ENCODE measurements around the gene MRTFB.
"Not testable (repeated sequence)": the region's sequence is repeated elsewhere in the genome, so short reads cannot be mapped to it uniquely, and the experiment has no call there.

The MRTFB gene

DNA sequence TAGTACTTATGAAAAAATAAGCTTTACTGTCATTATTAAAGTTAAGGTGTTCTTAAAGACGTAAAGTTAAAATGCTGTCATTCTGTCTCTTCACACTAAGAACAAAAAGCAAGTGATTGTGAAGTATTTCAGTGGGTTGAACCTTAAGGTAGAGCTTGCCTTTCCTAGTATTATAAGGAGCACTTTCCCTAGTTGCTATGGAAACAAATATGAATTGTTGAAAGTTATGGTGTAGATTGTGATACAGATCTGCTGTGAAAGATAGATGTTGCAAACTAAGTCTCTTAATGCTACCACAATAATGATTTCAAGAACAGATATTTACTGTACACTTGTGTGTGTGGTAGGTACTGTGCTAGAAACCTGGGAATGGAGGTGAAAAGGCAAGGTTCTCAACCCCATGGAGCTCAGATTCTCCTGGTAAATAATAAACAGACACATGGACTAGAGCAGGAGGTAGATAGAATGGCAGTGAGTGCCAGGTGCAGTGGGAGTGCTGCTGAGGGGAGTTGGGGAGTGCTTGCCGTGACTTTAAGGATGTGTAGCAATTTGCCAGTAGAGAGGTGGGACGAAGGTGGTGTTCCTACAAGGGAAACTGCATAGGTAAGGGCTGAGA lies 34.7 kb downstream of the MRTFB start:
- DNase-seq (ENCODE audit: low read depth) = no peak

GRCh38 chr16:14106457-14106856 lies 35.3 kb downstream of the MRTFB start:
- no peak for DNase-seq (ENCODE audit: low read depth)

GRCh38 chr16:14106961-14107360 lies 35.8 kb downstream of the MRTFB start:
- DNase-seq (ENCODE audit: low read depth) = no peak

- DNase-seq (ENCODE audit: low read depth) = no peak
Measured at GRCh38 chr16:14109077-14109775, 38.1 kb downstream of the MRTFB start.

DNA sequence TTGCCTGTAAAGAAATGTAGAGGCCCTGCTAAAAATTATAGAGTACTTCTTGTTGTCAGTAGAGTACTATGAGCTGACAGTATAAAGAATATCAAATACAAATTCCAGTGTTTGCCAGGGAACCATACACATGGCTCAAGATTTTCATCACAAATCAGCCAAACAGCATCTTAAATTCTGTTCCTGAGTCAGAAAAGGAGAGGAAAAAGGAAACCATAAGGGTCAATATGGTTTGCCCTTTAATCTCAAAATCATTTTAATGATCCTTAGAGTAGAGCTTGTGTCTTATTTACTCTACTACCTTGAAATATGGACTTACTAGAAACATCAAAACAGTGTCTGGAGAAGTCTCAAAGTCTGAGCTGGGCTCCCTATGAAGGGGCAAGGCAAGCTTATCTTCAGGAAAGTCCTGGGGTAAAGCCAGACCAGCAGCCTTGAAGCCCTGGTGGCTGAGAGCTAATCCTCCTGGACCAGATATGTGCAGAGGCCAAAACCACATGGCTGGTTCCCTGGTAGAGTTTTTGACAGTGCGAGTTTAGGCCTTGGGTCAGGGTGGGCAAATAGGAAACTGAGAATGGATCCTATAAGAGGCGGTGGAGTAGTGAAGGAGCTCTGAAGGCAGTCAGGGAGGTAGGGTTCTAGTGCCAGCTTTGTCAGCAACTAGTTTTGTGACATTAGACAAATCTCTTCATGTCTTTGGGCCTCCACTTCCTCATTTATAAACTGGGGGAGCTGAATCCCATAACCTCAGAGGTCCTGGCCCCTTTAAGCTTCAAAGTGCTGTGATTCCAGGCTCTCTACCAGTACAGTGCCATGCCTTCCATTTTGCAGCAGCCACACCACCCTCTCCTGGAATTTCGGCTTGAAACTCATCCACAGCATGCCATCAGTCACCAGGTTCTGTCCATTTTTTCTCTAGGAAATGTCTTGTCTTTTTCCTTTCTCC lies 38.9 kb downstream of the MRTFB start:
- no peak for DNase-seq (ENCODE audit: low read depth)

- no peak for DNase-seq (ENCODE audit: low read depth)
Measured at GRCh38 chr16:14110728-14111251, 39.7 kb downstream of the MRTFB start.

DNA sequence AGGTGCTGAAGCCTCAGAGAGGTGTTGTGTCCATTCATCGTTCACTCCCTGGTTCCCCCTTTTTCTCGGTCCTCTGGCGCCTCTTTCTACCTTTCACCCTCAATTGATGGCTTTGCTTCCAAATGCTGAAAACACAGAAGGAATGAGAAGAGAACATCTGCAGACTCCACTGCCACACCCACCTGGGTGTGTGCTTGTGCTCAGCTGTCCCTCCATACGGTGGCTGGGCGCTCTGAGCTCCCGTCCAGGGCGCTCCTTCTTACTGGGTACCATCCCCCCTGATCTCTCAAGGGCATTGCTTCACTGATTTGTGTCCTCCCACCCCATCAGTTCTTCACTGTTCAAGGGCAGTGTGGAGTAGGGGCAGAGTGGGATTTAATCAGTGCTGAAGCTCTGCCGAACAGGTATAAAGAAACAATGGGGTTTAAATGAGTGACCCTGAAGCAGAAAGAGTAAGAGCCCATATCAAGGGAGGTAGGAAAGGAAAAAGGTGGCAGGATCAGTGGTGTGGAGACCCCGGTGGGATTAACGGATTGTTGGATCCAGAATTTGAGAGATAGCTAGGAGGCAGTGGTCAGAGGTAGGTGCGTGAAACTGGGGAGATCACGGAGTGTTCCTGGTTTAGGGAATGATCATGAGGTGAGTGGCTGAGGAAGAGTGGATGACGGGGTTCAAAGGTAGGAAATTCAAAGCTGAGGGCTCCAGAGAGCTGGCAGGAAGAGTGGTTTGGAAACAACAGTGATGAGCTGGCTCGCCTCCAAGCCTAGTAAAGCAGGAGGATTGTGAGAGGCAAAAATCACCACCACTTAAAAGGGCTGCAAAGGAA lies 40.8 kb downstream of the MRTFB start:
- no peak for DNase-seq (ENCODE audit: low read depth)

GRCh38 chr16:14112539-14112856 lies 41.4 kb downstream of the MRTFB start:
- DNase-seq (ENCODE audit: low read depth) = no peak

DNA sequence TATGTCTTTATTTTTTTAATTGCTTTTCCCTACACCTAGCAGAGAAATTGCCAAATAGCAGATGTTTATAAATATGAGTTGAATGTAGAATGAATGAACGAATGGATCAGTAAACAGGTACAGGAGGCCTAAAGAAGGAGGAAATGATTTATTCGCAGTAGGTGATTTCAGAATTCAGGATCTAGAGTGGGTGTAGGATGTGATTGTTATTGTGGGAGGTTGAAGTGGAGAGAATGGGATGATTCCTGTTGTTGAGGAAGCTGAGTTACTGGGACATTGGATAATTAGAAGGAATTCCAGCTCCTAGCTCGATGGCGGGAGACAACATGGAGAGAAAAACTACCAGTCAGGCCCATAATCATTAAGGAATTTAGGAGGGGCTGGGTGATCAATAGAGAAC lies 42.2 kb downstream of the MRTFB start:
- no peak for DNase-seq (ENCODE audit: low read depth)

- DNase-seq (ENCODE audit: low read depth) = no peak
Measured at GRCh38 chr16:14117051-14117450, 45.9 kb downstream of the MRTFB start.

DNA sequence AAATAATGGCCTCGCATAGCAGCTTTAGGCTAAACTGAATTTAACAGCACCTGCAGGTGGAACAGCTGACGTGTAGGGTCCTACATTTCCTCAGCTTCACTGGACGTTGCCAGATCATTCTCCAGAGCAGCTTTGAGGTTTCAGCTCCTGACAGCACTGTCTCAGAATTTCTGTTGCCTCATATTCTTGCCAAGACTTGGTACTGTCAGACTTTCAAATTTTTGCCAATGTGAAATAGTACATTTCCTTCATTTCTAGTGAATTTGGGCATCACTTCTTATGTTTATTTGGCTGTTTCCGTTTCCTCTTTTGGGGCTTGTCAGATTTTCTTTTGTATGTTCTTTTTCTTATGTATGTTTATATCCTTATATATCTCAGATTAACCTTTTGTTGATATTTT lies 48.7 kb downstream of the MRTFB start:
- DNase-seq (ENCODE audit: low read depth) = no peak

DNA sequence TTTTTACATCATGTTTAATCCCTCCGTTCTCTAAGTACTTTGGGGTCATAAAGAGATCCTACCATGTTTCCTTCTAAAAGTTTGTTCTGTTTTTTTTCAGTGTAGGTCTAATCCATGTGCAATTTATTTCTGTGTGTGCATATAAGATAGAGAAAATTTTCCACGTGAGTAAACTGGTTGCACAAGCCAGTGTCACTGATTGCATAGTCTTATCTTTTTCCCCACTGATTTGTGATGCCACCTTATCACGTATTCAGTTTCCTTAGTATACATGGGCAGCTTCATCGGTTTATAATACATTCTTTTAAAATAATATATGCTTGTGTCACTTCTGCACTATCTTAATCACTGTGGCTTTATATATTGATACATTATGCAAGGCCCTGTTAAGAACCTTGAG lies 49.2 kb downstream of the MRTFB start:
- no peak for DNase-seq (ENCODE audit: low read depth)

- DNase-seq (ENCODE audit: low read depth) = no peak
Measured at GRCh38 chr16:14121142-14121541, 50.0 kb downstream of the MRTFB start.

DNA sequence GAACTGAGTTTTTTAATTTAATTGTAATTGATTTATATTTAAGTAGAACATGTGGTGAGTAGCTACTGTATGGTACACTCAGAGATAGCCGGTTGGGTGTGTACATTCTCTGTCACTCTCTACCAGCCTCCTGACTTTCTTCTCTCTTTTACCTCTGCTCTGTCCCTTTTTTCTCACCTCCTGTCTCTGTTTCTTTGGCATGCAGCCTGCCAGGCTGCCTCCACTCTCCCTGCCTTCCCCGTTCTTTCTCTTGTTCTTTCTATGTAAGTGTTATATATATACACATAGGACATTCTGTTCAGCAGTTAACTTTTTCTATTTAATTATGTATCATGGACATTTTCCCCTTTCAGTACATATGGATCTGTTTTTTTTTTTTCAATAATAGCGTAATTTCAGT lies 50.8 kb downstream of the MRTFB start:
- DNase-seq (ENCODE audit: low read depth) = no peak

DNA sequence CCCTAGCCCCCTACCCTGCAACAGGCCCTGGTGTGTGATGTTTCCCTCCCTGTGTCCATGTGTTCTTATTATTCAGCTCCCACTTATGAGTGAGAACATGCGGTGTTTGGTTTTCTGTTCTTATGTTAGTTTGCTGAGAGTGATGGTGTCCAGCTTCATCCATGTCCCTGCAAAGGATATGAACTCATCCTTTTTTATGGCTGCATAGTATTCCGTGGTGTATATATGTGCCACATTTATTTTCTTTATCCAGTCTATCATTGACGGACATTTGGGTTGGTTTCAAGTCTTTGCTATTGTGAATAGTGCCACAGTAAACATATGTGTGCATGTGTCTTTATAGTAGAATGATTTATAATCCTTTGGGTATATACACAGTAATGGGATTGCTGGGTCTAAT lies 51.3 kb downstream of the MRTFB start:
- not testable (repeated sequence) for DNase-seq (ENCODE audit: low read depth)

GRCh38 chr16:14125000-14125681 lies 54.0 kb downstream of the MRTFB start:
- no peak for DNase-seq (ENCODE audit: low read depth)

GRCh38 chr16:14125708-14126107 lies 54.6 kb downstream of the MRTFB start:
- no peak for DNase-seq (ENCODE audit: low read depth)

GRCh38 chr16:14128097-14128496 lies 57.0 kb downstream of the MRTFB start:
- DNase-seq (ENCODE audit: low read depth) = no peak

DNA sequence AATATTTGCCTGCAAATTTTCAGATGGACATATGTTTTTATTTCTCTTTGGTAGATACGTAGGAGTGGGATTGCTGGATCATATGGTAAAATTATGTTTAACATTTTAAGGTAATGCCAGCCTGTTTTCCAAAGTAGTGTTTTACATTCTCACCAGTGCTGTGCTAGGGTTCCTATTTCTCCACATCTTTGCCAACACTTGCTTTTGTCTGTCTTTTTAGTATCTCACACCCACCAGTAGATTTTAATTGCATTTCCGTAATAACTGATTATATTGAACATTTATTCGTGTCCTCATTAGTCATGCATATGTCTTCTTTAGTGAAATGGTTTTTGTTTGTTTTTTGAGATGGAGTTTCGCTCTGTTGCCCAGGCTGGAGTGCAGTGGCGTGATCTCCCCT lies 58.4 kb downstream of the MRTFB start:
- DNase-seq (ENCODE audit: low read depth) = no peak

GRCh38 chr16:14131774-14132695 lies 60.9 kb downstream of the MRTFB start:
- DNase-seq (ENCODE audit: low read depth) = no peak

Data from stimulated activated CD8-positive, alpha-beta memory T cell treated with anti-CD3 and anti-CD28 coated beads, Interleukin-15, amount 100 ng/mL, for 1 hour (primary cell).